ENCODE results near the gene EIF4A3.

EIF4A3 gene

DNA sequence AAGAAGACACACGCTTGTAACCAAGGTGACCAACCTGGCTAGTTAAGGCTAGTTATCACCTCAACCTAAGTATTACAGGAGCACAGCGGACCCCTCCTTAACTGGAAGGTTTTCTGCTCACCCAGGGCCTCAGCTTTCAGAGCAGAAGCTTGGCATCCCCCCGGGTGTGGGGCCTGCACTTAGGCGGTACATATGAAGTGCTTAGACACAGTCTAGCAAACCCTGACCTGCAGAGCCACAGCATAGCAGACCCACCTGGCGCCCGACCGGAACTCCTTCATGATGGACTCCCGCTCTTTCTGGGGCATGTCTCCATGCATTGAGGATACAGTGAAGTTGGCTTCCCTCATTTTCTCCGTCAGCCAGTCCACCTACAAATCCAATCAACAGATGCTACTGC, 9.8 kb downstream of the EIF4A3 start:
- TF ChIP-seq, protein P1, sequence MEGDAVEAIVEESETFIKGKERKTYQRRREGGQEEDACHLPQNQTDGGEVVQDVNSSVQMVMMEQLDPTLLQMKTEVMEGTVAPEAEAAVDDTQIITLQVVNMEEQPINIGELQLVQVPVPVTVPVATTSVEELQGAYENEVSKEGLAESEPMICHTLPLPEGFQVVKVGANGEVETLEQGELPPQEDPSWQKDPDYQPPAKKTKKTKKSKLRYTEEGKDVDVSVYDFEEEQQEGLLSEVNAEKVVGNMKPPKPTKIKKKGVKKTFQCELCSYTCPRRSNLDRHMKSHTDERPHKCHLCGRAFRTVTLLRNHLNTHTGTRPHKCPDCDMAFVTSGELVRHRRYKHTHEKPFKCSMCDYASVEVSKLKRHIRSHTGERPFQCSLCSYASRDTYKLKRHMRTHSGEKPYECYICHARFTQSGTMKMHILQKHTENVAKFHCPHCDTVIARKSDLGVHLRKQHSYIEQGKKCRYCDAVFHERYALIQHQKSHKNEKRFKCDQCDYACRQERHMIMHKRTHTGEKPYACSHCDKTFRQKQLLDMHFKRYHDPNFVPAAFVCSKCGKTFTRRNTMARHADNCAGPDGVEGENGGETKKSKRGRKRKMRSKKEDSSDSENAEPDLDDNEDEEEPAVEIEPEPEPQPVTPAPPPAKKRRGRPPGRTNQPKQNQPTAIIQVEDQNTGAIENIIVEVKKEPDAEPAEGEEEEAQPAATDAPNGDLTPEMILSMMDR (IDR thresholded peaks at IDR 0.05; ENCODE audit: low read depth, low read length, missing control alignments), result no peak
- H3K4me3 ChIP-seq (ENCODE audit: low read depth, low read length), result no peak overlapping the region
- no peak for DNase-seq (ENCODE audit: low read depth)

DNA sequence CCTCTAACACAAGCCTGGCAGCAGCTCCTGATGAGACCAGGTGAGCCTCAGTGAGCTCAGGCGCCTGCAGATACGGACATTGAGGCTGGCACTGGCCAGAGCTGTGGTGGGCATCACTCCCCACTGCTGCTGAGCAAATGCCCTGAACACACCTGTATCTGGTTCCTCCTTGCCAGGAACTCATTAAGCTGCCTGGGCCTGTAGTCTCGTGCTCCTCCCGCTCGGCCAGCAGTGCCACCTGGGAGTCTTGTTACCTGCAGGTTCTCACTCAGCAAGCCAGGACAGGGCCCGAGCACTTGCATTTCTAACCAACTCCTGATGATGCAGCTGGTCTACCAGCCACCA, 13.3 kb downstream of the EIF4A3 start:
- TF ChIP-seq, protein P1 (IDR thresholded peaks at IDR 0.05; ENCODE audit: low read depth, low read length, missing control alignments), result no peak
- DNase-seq (ENCODE audit: low read depth), result no peak

DNA sequence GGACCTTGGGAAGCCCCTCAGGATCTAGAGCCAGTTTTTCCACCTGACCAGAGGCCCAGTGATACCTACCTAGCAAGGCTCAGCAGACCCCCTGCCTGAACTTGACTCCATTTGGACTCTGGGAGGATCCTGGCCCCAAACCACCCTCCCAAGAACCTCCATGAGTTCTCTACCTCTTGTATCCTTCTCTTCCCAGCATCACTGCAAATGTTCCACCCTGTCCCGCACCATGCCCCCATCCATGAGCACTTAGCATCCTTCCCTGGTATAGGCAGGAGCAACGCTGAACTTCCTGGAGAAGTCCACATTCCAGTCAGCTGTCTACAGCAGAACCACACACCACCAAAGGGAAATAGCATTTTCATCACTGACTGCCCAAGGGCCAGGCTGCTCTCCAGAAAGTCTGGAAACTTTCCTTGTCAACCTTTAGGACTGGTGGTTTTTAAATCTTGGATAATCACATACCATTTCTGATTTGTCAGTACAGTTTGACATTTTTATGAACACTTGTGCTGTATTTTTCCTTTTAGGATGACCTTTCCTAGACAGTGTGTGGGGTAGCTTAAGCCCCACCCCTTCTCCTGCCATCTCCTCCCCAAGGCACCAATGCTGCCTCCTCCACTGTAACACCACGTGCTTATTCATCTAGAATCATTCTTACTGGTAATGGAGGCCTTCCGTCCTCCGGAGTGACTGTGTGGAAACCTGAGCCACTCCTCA, 13.9 kb downstream of the EIF4A3 start:
- DNase-seq (ENCODE audit: low read depth), result no peak
- H3K4me3 ChIP-seq (ENCODE audit: low read depth, low read length), result no peak overlapping the region
- TF ChIP-seq, protein P1 (IDR thresholded peaks at IDR 0.05; ENCODE audit: low read depth, low read length, missing control alignments), result no peak

More for the DNA sequence above, 13.3 kb downstream of the EIF4A3 start:
- no peak overlapping the region for H3K4me3 ChIP-seq (ENCODE audit: low read depth, low read length)

DNA sequence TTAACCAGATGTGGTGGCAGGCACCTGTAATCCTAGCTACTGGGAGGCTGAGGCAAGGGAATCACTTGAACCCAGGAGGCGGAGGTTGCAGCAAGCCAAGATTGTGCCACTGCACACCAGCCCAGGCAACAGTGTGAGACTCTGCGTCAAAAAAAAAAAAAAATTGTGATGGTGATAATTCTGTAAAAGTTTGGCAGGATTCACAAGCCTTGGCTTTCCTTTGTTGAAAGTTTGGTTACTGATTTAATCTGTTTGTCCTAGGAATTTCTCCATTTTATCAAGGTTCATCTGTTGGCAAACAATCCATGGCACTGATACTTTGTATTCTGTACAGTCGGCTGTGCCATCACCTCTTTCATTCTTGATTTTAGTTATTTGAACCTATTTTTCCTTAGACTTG, 15.9 kb downstream of the EIF4A3 start:
- H3K4me3 ChIP-seq (ENCODE audit: low read depth, low read length), result no peak overlapping the region
- no peak for DNase-seq (ENCODE audit: low read depth)
- TF ChIP-seq, protein P1 (IDR thresholded peaks at IDR 0.05; ENCODE audit: low read depth, low read length, missing control alignments), result no peak

DNA sequence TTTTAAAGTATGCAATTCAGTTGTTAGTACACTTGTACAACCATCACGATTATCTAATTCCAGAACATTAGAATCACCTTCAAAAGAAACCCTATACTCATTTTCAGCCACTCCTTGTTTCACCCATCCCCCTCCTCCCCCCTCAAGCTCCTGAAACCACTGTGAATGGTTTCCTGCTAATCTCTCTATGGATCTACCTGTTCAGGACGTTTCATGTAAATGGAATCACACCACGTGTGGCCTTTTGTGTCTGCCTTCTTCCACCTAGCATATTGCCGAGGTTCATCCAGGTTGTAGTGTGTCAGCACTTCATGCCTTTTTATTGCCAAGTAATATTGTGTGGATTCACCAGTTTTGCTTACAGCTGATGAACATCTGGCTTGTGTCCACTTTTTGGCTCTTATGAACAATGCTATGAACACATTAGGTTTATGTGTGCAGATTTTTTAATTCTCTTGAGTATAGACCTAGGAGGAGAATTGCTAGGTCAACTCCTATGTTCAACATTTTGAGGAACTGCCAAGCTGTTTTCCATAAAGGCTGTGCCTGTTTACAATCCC, 17.8 kb downstream of the EIF4A3 start:
- TF ChIP-seq, protein P1 (IDR thresholded peaks at IDR 0.05; ENCODE audit: low read depth, low read length, missing control alignments), result no peak
- no peak for DNase-seq (ENCODE audit: low read depth)
- no peak overlapping the region for H3K4me3 ChIP-seq (ENCODE audit: low read depth, low read length)

DNA sequence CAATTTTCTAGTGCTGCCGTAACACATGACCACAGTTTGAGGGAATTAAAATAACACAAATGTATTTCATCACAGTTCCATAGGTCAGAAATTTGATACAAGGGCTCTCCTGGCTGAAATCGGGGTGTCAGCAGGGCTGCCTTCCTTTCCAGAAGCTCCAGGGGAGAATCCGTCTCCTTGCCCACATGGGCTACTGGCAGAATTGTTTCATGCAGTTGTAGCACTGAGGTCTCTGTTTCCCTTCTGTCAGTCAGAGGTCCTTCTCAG, 20.5 kb downstream of the EIF4A3 start:
- no peak overlapping the region for H3K4me3 ChIP-seq (ENCODE audit: low read depth, low read length)
- TF ChIP-seq, protein P1 (IDR thresholded peaks at IDR 0.05; ENCODE audit: low read depth, low read length, missing control alignments), result no peak
- DNase-seq (ENCODE audit: low read depth), result no peak
